HCT116 (cell line): ENCODE data around the gene SF3B4. TPM values are rescaled to one million over a fixed set of nuclear protein-coding genes. Genes with fewer than 3 reads are reported as not detected.

ENCODE experiments used
- ATAC-seq: fragments of 200-7000 bp; cut with Tn5 transposase; 2 replicates; pipeline ENCODE4 v1.9.1; 2020; ENCODE audit warnings: mild to moderate bottlenecking, moderate library complexity
- BruUV-seq: library from RNA; stranded (reverse); fragments of 400-500 nt; replicated peaks from 2 replicates; lab custom pipeline; 2021; lab: Mats Ljungman, UMichigan
- CTCF ChIA-PET: fragments of 300-600 bp; sonication (Branson Sonifier 250); formaldehyde crosslinking; loops from one replicate; lab custom pipeline; 2021; ENCODE audit warnings: antibody characterized with exemption; lab: Charles Lee
- POLR2A ChIA-PET: fragments of 300-600, 350-600 bp; sonication (Branson Sonifier 250); formaldehyde crosslinking; loops from one replicate; lab custom pipeline; 2021; ENCODE audit warnings: antibody characterized with exemption; lab: Charles Lee
- RAD21 ChIA-PET, 2 experiments: fragments of 300-600 bp; sonication (Branson Sonifier 250); formaldehyde crosslinking; loops; one replicate each; lab custom pipeline; 2023; ENCODE audit warnings: low total read pairs in 2 of 2; ENCODE audit not compliant: uncharacterized antibody in 2 of 2, unreplicated experiment in 2 of 2, low non-redundant PET in 1 of 2; lab: Charles Lee
- DNase-seq: peaks from one replicate; pipeline ENCODE4 v3.0.0-alpha.2; 2010; ENCODE audit warnings: low read depth, low spot score
- H2AFZ ChIP-seq: fragments of 200-600 bp; shearing (Covaris generic), sonication (generic); 2 replicates; pipeline ENCODE4 v1.6.1; 2017; ENCODE audit warnings: low read depth, mixed run types, mixed read lengths, antibody characterized with exemption, low read length; ENCODE audit not compliant: poor library complexity, severe bottlenecking
- H3K27ac ChIP-seq: 2 replicates; pipeline ENCODE4 v1.5.1; 2012; ENCODE audit warnings: low read depth, low read length
- H3K27me3 ChIP-seq: fragments of 200-600 bp; sonication (generic); 2 replicates; pipeline ENCODE4 v1.6.1; 2016; ENCODE audit warnings: mixed run types, low read length, mixed read lengths; ENCODE audit not compliant: insufficient read depth
- H3K36me3 ChIP-seq, 2 experiments: fragments of 200-500 bp in 1 of 2; fragments of 200-600 bp in 1 of 2; sonication (Bioruptor generic) in 1 of 2; sonication (generic) in 1 of 2; 2 replicates each; pipeline versions ENCODE4 v1.5.1 to v1.6.1; 2014 to 2016; ENCODE audit warnings: low read length in 2 of 2, inconsistent platforms in 1 of 2, mixed read lengths in 1 of 2, mixed run types in 1 of 2; ENCODE audit not compliant: insufficient read depth in 2 of 2, control insufficient read depth in 1 of 2
- H3K4me1 ChIP-seq, 2 experiments: fragments of 200-600 bp in 1 of 2; sonication (generic) in 1 of 2; 2 replicates each; pipeline versions ENCODE4 v1.5.1 to v1.6.1; 2012 to 2017; ENCODE audit warnings: low read length in 2 of 2, inconsistent platforms in 1 of 2, mild to moderate bottlenecking in 1 of 2, mixed read lengths in 1 of 2, mixed run types in 1 of 2, moderate library complexity in 1 of 2; ENCODE audit not compliant: insufficient read depth in 2 of 2, control insufficient read depth in 1 of 2
- H3K4me2 ChIP-seq: fragments of 200-600 bp; sonication (generic); 2 replicates; pipeline ENCODE4 v1.6.1; 2017; ENCODE audit warnings: mixed run types, low read length, mixed read lengths
- H3K4me3 ChIP-seq, 2 experiments: fragments of 200-600 bp in 1 of 2; sonication (generic) in 1 of 2; replicated peaks in 1 of 2; 2 replicates each; pipeline ENCODE4 v1.5.1; 2011 to 2016; ENCODE audit warnings: low read length in 2 of 2, control low read depth in 1 of 2, low read depth in 1 of 2, mild to moderate bottlenecking in 1 of 2, mixed read lengths in 1 of 2, mixed run types in 1 of 2
- H3K79me2 ChIP-seq: fragments of 200-600 bp; sonication (generic); 2 replicates; pipeline ENCODE4 v1.6.1; 2017; ENCODE audit warnings: mild to moderate bottlenecking, mixed run types, low read length, moderate library complexity, mixed read lengths; ENCODE audit not compliant: insufficient read depth
- H3K9ac ChIP-seq: fragments of 200-600 bp; sonication (generic); 2 replicates; pipeline ENCODE4 v1.6.1; 2016; ENCODE audit warnings: low read length, mixed read lengths
- H3K9me2 ChIP-seq: fragments of 200-600 bp; sonication (generic), shearing (Covaris generic); 2 replicates; pipeline ENCODE4 v1.6.1; 2017; ENCODE audit warnings: mixed run types, mild to moderate bottlenecking, moderate library complexity; ENCODE audit not compliant: insufficient read depth
- H3K9me3 ChIP-seq, 2 experiments: fragments of 200-500 bp in 1 of 2; fragments of 200-600 bp in 1 of 2; sonication (Bioruptor generic) in 1 of 2; sonication (generic) in 1 of 2; 2 replicates each; pipeline ENCODE4 v1.6.1; 2014 to 2017; ENCODE audit warnings: low read length in 2 of 2, mixed read lengths in 2 of 2, inconsistent platforms in 1 of 2, low read depth in 1 of 2, mild to moderate bottlenecking in 1 of 2, mixed run types in 1 of 2, moderate library complexity in 1 of 2; ENCODE audit not compliant: control insufficient read depth in 1 of 2, insufficient read depth in 1 of 2
- H4K20me1 ChIP-seq: fragments of 200-600 bp; sonication (generic), shearing (Covaris generic); 2 replicates; pipeline ENCODE4 v1.6.1; 2017; ENCODE audit warnings: mixed run types, mild to moderate bottlenecking, moderate library complexity; ENCODE audit not compliant: insufficient read depth
- CBX3 ChIP-seq: IDR thresholded peaks from 2 replicates; pipeline ENCODE4 v1.6.1; 2012; ENCODE audit warnings: low read depth
- CEBPB ChIP-seq: IDR thresholded peaks from 2 replicates; pipeline ENCODE4 v1.6.1; 2012; ENCODE audit warnings: low read depth
- CTCF ChIP-seq, 3 experiments: fragments of 200-600 bp in 1 of 3; sonication (generic) in 1 of 3; IDR thresholded peaks in 2 of 3; conservative IDR thresholded peaks in 1 of 3; 2 replicates each; pipeline ENCODE4 v1.5.1; 2012 to 2017; ENCODE audit warnings: low read depth in 2 of 3, low read length in 2 of 3, antibody characterized with exemption in 1 of 3, borderline replicate concordance in 1 of 3, control low read depth in 1 of 3, mild to moderate bottlenecking in 1 of 3, mixed read lengths in 1 of 3, mixed run types in 1 of 3, moderate library complexity in 1 of 3; ENCODE audit not compliant: insufficient read depth in 1 of 3
- EGR1 ChIP-seq: IDR thresholded peaks from 2 replicates; pipeline ENCODE4 v1.6.1; 2012; ENCODE audit warnings: low read depth
- EZH2phosphoT487 ChIP-seq: fragments of 200-600 bp; IDR thresholded peaks from 2 replicates; pipeline ENCODE4 v1.6.1; 2018; ENCODE audit warnings: antibody characterized with exemption, borderline replicate concordance
- FOSL1 ChIP-seq: IDR thresholded peaks from 2 replicates; pipeline ENCODE4 v1.6.1; 2012; ENCODE audit warnings: low read depth
- JUND ChIP-seq: IDR thresholded peaks from 2 replicates; pipeline ENCODE4 v1.6.1; 2012
- MAX ChIP-seq: IDR thresholded peaks from 2 replicates; pipeline ENCODE4 v1.6.1; 2012
- POLR2AphosphoS5 ChIP-seq: IDR thresholded peaks from 2 replicates; pipeline ENCODE4 v1.6.1; 2011; ENCODE audit warnings: mild to moderate bottlenecking, low read depth, low read length, moderate library complexity
- RAD21 ChIP-seq: IDR thresholded peaks from 2 replicates; pipeline ENCODE4 v1.6.1; 2012; ENCODE audit warnings: low read depth, mild to moderate bottlenecking
- REST ChIP-seq: IDR thresholded peaks from 2 replicates; pipeline ENCODE4 v1.6.1; 2012; ENCODE audit warnings: low read depth
- SRF ChIP-seq: IDR thresholded peaks from 2 replicates; pipeline ENCODE4 v1.6.1; 2012; ENCODE audit warnings: low read depth
- TCF7L2 ChIP-seq: IDR thresholded peaks from 2 replicates; pipeline ENCODE4 v1.7.0; 2011; ENCODE audit warnings: borderline replicate concordance, inconsistent platforms; ENCODE audit not compliant: insufficient read depth, insufficient read length; ENCODE audit errors: extremely low read depth
- ZNF274 ChIP-seq: fragments of 200-500 bp; sonication (Bioruptor generic); IDR thresholded peaks from 2 replicates; pipeline ENCODE4 v1.6.1; 2014; ENCODE audit warnings: mild to moderate bottlenecking, low read depth, low read length, inconsistent platforms
- intact Hi-C: fragments of 100-400 bp; cut with micrococcal nuclease; formaldehyde crosslinking; loops from 2 replicates; pipeline ENCODE4 v1.10.0; 2022
- total RNA-seq: library from RNA; stranded (reverse); gene quantifications from one replicate; pipeline ENCODE4 v1.2.1, GENCODE V29; 2021; ENCODE audit not compliant: unreplicated experiment

Gene SF3B4
- total RNA-seq, 1 experiment from 2014 or later: 88.5 TPM

- H4K20me1 ChIP-seq: no peaks in the 10 kb centered on the region
- DNase-seq (no peak), ATAC-seq (no peak)
- H3K9me2 ChIP-seq: no peaks in the 10 kb centered on the region
- no peak overlapping the region for H2AFZ ChIP-seq
- no peak overlapping the region for H3K9ac ChIP-seq
- ChIA-PET CTCF (interaction anchor here (0.8 to 1.2 kb wide), 2 partner anchors 18 to 108 kb away, joined by 4 read pairs; no protein-coding TSS in a partner anchor), RAD21 (interaction anchor here in 1 of 2 experiments (0.6 kb wide), 1 partner anchor 54 kb away, joined by 4 read pairs; no protein-coding TSS in a partner anchor), POLR2A (interaction anchor here (0.9 kb wide), 1 partner anchor 55 kb away, joined by 7 read pairs; a partner anchor contains a TSS)
- H3K79me2 ChIP-seq: no peaks in the 10 kb centered on the region
- H3K4me3 ChIP-seq: no peak overlapping the region
- BruUV-seq: no TSS peak
- no peak overlapping the region for H3K27ac ChIP-seq
- H3K4me2 ChIP-seq: no peak overlapping the region
- no peak for TF ChIP-seq CEBPB
- TF ChIP-seq CTCF (IDR thresholded peaks at IDR 0.05 in 2 of 3, conservative IDR thresholded peaks at IDR 0.05 in 1 of 3; ENCODE audit: borderline replicate concordance in 1 of 3, insufficient read depth in 1 of 3, low read depth in 2 of 3, low read length in 2 of 3): peak; percentile 7 to 22 (median 18); a peak in 1 of 6 replicates
- TF ChIP-seq RAD21: peak; percentile 42
- TF ChIP-seq EGR1: no peak
- no peaks in the 10 kb centered on the region for H3K9me3 ChIP-seq
- no peaks in the 10 kb centered on the region for H3K27me3 ChIP-seq
- H3K36me3 ChIP-seq: peaks cover 4 to 6% of the 10 kb centered on the region in 2 experiments; a peak in 2 of 4 replicates
- peaks cover 30 to 50% of the 10 kb centered on the region in 2 experiments for H3K4me1 ChIP-seq
- intact Hi-C loops: no loop called here
These were observed 14.6 kb upstream of the SF3B4 start for GRCh38 chr1:149942207-149942606.

GRCh38 chr1:149940427-149940826, 12.8 kb upstream of the SF3B4 start:
- CTCF ChIA-PET: interaction anchor here (1.1 to 1.4 kb wide), 2 partner anchors 22 to 53 kb away, joined by 4 read pairs; a partner anchor contains a TSS
- peak overlapping the region; percentile 89 for H3K27ac ChIP-seq
- no peak for ATAC-seq
- H3K4me3 ChIP-seq: no peak overlapping the region
- no peaks in the 10 kb centered on the region for H3K27me3 ChIP-seq
- H3K4me2 ChIP-seq: peak overlapping the region; percentile 90
- BruUV-seq: no TSS peak
- DNase-seq: no peak
- POLR2A ChIA-PET: interaction anchor here (1.4 to 4.2 kb wide), 3 partner anchors 12 to 70 kb away, joined by 4 to 23 read pairs (median 11); partner anchors contain the start of gene OTUD7B
- no peaks in the 10 kb centered on the region for H3K9me2 ChIP-seq
- H4K20me1 ChIP-seq: no peaks in the 10 kb centered on the region
- peak overlapping the region; percentile 67 for H3K9ac ChIP-seq
- H2AFZ ChIP-seq: no peak overlapping the region
- peaks cover 39 to 66% of the 10 kb centered on the region in 2 experiments for H3K4me1 ChIP-seq
- RAD21 ChIA-PET: no interaction called here
- no peaks in the 10 kb centered on the region for H3K79me2 ChIP-seq
- H3K36me3 ChIP-seq: peaks cover 4 to 5% of the 10 kb centered on the region in 2 experiments; a peak in 2 of 4 replicates
- intact Hi-C loops: no loop called here
- no peaks in the 10 kb centered on the region for H3K9me3 ChIP-seq
- no peak for TF ChIP-seq EGR1
- TF ChIP-seq JUND: no peak
- no peak for TF ChIP-seq ZNF274
- TF ChIP-seq CBX3: no peak
- no peak for TF ChIP-seq TCF7L2
- TF ChIP-seq FOSL1: no peak
- TF ChIP-seq RAD21: no peak
- TF ChIP-seq EZH2phosphoT487: no peak
- no peak for TF ChIP-seq POLR2AphosphoS5
- TF ChIP-seq SRF: no peak
- TF ChIP-seq REST: no peak
- no peak for TF ChIP-seq CEBPB
- TF ChIP-seq MAX: no peak
